Smooth muscle cell (in vitro differentiated cells): ENCODE measurements around the gene SYCN. TPM values are rescaled to one million over a fixed set of nuclear protein-coding genes. Genes with fewer than 3 reads are reported as not detected.

Experiments used
- DNase-seq: peaks from one replicate; lab custom pipeline; 2025; ENCODE audit not compliant: unreplicated experiment; lab: John Stamatoyannopoulos, UW
- H2AFZ ChIP-seq: fragments of 200-600 bp; sonication (generic); 2 replicates; pipeline ENCODE4 v1.6.0; 2016; ENCODE audit warnings: antibody characterized with exemption, low read depth, mild to moderate bottlenecking
- H3F3A ChIP-seq: fragments of 200-600 bp; sonication (generic); 2 replicates; pipeline ENCODE4 v1.6.0; 2017; ENCODE audit warnings: antibody characterized with exemption, low read depth
- H3K27ac ChIP-seq: fragments of 200-600 bp; sonication (generic); 2 replicates; pipeline ENCODE4 v1.5.1; 2016; ENCODE audit warnings: low read depth, mild to moderate bottlenecking
- H3K27me3 ChIP-seq: fragments of 200-600 bp; sonication (generic); 2 replicates; pipeline ENCODE4 v1.6.1; 2016; ENCODE audit warnings: low read depth, mild to moderate bottlenecking
- H3K36me3 ChIP-seq: fragments of 200-600 bp; sonication (generic); 2 replicates; pipeline ENCODE4 v1.5.1; 2016; ENCODE audit warnings: low read depth
- H3K4me1 ChIP-seq: fragments of 200-600 bp; sonication (generic); 2 replicates; pipeline ENCODE4 v1.5.1; 2016; ENCODE audit warnings: low read depth
- H3K4me2 ChIP-seq: fragments of 200-600 bp; sonication (generic); 2 replicates; pipeline ENCODE4 v1.6.0; 2016; ENCODE audit warnings: mild to moderate bottlenecking
- H3K4me3 ChIP-seq: fragments of 200-600 bp; sonication (generic); 2 replicates; pipeline ENCODE4 v1.5.1; 2016; ENCODE audit warnings: mild to moderate bottlenecking
- H3K79me2 ChIP-seq: fragments of 200-600 bp; sonication (generic); 2 replicates; pipeline ENCODE4 v1.6.0; 2016; ENCODE audit warnings: low read depth, mild to moderate bottlenecking
- H3K9ac ChIP-seq: fragments of 200-600 bp; sonication (generic); 2 replicates; pipeline ENCODE4 v1.6.0; 2016; ENCODE audit warnings: low read depth
- H3K9me3 ChIP-seq: fragments of 200-600 bp; sonication (generic); replicated peaks from 2 replicates; pipeline ENCODE4 v1.5.1; 2016; ENCODE audit warnings: low read depth
- H4K20me1 ChIP-seq: fragments of 200-600 bp; sonication (generic); 2 replicates; pipeline ENCODE4 v1.6.0; 2016; ENCODE audit warnings: low read depth
- WGBS: methylation state at CpG from one replicate; pipeline ENCODE4 v1.1.7; 2016; ENCODE audit warnings: low lambda C conversion rate; 5-methylcytosine and 5-hydroxymethylcytosine counted together
- polyA plus RNA-seq: library from polyadenylated mRNA; unstranded; fragments of >200 nt; fragmentation: Nextera tagmentation; extraction: Ambion mirVana; gene quantifications from 2 replicates; pipeline ENCODE4 v1.2.1, GENCODE V29; 2016
- total RNA-seq: library from RNA; depleted of rRNA; stranded (reverse); fragments of >200 nt; gene quantifications from 2 replicates; pipeline ENCODE4 v1.2.3, GENCODE V29; 2014
- TF ChIP-seq, protein P1 (sequence below): fragments of 200-600 bp; sonication (generic); IDR thresholded peaks from 2 replicates; pipeline ENCODE4 v1.5.1; 2017; ENCODE audit warnings: borderline replicate concordance, mild to moderate bottlenecking, antibody characterized with exemption; ENCODE audit not compliant: insufficient read depth, poor library complexity, severe bottlenecking

Gene SYCN
- total and polyA plus RNA-seq, 2 experiments from 2014 or later: not detected

DNA sequence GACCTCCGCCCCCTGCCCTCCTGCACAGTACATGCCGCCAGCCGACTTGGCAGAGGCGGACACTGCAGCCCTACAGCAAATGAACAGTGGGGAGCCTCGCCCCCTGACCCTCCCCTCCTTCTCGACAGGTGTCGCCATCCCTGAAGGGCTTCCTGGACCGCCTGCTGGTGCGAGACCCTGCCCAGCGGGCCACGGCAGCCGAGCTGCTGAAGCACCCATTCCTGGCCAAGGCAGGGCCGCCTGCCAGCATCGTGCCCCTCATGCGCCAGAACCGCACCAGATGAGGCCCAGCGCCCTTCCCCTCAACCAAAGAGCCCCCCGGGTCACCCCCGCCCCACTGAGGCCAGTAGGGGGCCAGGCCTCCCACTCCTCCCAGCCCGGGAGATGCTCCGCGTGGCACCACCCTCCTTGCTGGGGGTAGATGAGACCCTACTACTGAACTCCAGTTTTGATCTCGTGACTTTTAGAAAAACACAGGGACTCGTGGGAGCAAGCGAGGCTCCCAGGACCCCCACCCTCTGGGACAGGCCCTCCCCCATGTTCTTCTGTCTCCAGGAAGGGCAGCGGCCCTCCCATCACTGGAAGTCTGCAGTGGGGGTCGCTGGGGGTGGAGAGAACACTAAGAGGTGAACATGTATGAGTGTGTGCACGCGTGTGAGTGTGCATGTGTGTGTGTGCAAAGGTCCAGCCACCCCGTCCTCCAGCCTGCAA, 25.6 kb downstream of the SYCN start:
- Histone ChIP-seq H3K4me2 (no peak overlapping the region), H3K4me1 (no peaks in the 10 kb centered on the region), H3K27ac (no peak overlapping the region), H3K9ac (no peak overlapping the region), H3F3A (no peaks in the 10 kb centered on the region), H3K79me2 (no peaks in the 10 kb centered on the region), H3K27me3 (no peaks in the 10 kb centered on the region), H3K4me3 (no peak overlapping the region), H4K20me1 (no peaks in the 10 kb centered on the region), H2AFZ (no peak overlapping the region), H3K9me3 (no peaks in the 10 kb centered on the region), H3K36me3 (no peaks in the 10 kb centered on the region)
- TF ChIP-seq, protein P1, sequence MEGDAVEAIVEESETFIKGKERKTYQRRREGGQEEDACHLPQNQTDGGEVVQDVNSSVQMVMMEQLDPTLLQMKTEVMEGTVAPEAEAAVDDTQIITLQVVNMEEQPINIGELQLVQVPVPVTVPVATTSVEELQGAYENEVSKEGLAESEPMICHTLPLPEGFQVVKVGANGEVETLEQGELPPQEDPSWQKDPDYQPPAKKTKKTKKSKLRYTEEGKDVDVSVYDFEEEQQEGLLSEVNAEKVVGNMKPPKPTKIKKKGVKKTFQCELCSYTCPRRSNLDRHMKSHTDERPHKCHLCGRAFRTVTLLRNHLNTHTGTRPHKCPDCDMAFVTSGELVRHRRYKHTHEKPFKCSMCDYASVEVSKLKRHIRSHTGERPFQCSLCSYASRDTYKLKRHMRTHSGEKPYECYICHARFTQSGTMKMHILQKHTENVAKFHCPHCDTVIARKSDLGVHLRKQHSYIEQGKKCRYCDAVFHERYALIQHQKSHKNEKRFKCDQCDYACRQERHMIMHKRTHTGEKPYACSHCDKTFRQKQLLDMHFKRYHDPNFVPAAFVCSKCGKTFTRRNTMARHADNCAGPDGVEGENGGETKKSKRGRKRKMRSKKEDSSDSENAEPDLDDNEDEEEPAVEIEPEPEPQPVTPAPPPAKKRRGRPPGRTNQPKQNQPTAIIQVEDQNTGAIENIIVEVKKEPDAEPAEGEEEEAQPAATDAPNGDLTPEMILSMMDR: no peak
- no peak for DNase-seq
- WGBS: 98% methylated on average over 26 of the region's 30 CpGs

DNA sequence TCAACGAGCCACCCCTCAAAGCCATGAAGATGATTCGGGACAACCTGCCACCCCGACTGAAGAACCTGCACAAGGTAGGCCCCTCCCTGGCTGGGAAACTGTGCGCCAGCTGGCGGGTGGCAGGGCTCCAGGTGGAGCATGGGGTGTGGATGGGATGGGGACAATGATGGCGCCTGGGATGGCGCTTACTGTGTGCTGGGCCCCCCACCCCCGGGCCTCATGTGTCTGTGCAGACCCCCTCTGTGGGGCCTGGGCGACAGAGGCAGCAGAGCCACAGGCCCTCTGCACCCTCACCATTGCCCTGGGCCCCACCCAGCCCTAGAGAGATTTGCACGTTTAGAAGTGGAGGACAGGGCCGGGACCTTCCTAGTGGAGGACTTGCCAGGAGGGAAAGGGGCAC, 26.3 kb downstream of the SYCN start:
- 99% methylated on average over 9 of the region's 11 CpGs for WGBS
- TF ChIP-seq, protein P1: no peak
- H3K9me3 ChIP-seq: no peaks in the 10 kb centered on the region

DNA sequence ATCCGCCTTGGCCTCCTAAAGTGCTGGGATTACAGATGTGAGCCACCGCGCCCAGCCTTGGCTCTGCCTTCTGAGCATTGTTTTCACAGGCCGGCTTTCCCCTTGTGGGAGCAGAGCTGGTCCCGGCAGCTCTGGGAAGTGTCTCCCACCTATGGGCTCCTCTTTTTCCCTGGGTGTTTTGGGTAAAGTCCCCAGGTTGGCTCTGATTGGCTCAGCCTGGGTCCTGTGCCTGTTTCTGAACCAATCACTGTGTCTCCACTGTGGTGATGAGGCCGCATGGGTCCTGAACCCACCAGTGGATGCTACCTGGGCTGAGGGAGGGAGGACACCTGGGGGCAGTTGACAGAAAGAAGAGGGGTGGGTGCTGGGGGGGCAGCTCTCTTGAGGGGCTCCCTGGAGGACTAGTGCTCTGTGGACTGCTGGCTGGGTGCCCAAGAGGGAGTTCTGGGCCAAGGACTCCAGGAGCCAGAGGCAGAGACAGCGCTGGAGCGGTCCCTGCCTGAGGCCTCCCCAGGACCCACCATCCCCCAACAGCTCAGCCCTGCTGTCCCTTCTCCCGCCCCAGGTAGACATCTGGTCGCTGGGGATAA, 26.9 kb downstream of the SYCN start:
- Histone ChIP-seq H3K36me3 (no peaks in the 10 kb centered on the region), H3K79me2 (no peaks in the 10 kb centered on the region), H3F3A (no peaks in the 10 kb centered on the region)

More for the DNA sequence above, 26.3 kb downstream of the SYCN start:
- Histone ChIP-seq H4K20me1 (no peaks in the 10 kb centered on the region), H3K27me3 (no peaks in the 10 kb centered on the region), H2AFZ (no peak overlapping the region), H3K79me2 (no peaks in the 10 kb centered on the region), H3K4me1 (no peaks in the 10 kb centered on the region), H3K27ac (no peak overlapping the region), H3F3A (no peaks in the 10 kb centered on the region), H3K4me2 (no peak overlapping the region), H3K36me3 (no peaks in the 10 kb centered on the region), H3K4me3 (no peak overlapping the region), H3K9ac (no peak overlapping the region)
- DNase-seq: no peak

More for the DNA sequence above, 26.9 kb downstream of the SYCN start:
- TF ChIP-seq, protein P1: no peak
- no peak overlapping the region for H3K4me2 ChIP-seq
- H3K4me3 ChIP-seq: no peak overlapping the region
- H3K9ac ChIP-seq: no peak overlapping the region
- H3K27me3 ChIP-seq: no peaks in the 10 kb centered on the region
- H3K27ac ChIP-seq: no peak overlapping the region
- no peaks in the 10 kb centered on the region for H4K20me1 ChIP-seq
- H2AFZ ChIP-seq: no peak overlapping the region
- WGBS: 97% methylated on average over 8 of the region's 10 CpGs
- H3K4me1 ChIP-seq: no peaks in the 10 kb centered on the region
- DNase-seq: no peak
- no peaks in the 10 kb centered on the region for H3K9me3 ChIP-seq
